Fibroblast of skin of right quadriceps (primary cell): ENCODE results near the gene ATXN1.
A peak's percentile ranks its signal among the peaks of the same experiment; 100 is the strongest.

Source experiments
- DNase-seq: peaks from one replicate; pipeline ENCODE4 v3.0.0-alpha.2; 2013

The ATXN1 gene

DNA sequence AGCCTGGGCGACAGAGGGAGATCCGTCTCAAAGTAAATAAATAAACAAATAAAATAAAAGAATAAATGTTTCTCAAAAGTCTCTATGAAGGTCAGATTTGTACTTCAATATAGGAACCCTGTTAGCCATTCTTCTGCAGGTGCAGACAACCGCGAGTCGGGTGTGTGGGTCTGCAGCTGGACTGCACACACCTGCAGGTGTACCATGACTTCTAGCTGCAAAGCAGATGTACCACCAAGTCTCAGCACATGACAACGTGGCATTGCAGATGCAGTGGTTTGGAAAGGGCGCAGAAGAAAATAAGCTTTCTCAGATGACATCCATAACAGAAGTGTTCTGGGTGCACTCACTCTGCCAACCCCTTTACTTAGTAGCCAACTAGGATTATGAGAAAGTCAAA, 239.7 kb downstream of the ATXN1 start:
- no peak for DNase-seq

DNA sequence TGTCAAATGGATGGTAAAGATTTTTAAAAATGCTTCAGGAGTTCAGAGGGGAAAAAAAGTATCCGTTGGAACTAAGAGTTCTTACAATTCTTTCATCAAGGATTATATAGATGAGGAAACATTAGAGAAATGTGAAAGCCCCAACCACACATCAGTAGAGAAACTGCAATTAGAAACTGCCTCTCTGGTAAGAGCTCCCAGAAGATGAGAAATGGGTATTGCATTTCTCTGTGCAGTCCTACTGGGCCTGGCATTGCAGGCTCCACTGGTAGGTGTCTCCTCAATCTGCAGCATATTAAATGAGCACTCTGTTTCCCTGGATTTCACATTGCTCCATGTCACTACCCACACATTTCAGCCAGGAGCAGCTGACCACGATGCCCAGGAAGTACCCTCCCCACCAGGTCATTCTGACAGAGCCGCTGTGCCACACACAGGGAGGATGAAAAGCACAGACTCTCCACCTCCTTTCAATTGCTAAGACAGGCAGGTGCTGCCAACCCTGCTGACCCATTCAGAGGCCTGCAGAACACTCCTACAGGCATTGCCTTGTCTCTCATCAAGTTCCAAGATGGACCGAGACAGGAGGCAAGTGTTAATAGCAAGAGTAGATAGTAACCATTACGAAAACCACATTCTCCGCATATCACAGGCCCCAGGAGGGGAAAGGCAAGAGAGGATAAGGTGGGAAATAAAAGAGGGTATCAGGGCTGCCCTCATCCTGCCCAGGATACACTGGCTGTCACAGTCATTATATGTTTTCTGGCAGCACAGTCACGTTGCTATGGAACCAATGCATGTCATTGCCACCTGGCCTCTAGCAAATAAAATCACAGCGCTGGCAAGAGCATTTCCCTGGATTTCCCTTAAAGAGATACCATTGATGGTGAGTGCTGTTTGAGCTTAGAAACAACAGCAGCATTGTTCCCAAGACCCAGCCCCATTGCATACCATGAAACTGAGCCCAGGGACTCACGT, 241.7 kb downstream of the ATXN1 start:
- no peak for DNase-seq

DNA sequence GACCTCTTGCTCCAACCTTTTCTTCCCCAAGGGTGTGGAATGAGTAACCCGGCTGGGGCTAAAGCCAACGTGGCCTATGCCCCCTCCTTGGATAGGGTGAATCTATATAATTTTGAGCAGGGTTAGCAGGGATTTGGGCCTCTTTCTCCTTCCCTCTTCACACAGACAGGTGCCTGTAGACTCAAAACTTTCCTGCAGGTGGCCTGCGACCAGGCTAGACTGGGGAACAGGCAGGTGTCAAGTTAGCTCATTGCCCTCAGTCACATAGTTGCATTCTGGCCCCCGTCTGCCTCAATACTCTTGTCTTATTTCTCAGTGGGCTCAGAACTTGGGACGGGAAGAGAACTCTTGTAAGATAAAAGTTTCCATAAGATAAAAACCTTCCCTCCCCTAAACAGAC, 243.0 kb downstream of the ATXN1 start:
- DNase-seq, result no peak

DNA sequence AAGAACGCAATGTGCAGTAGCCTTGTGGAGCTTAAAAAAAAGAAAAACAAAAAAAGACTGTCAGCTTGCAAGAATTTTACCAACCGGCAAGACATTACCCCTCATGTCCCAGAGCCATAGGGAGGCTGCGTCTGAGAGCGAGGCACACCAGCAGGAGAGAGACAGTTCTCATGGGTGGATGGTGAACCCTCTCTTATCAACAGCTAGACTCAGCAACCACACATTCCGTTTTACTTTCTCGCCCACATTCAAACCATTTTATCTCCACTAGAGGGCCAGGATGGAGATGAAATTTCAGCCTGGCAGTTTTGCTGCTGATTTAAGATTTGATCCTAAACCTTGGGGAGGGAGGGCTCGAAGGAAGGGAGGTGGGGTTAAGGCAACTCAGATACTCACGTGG, 247.0 kb downstream of the ATXN1 start:
- peak; percentile 65 for DNase-seq

DNA sequence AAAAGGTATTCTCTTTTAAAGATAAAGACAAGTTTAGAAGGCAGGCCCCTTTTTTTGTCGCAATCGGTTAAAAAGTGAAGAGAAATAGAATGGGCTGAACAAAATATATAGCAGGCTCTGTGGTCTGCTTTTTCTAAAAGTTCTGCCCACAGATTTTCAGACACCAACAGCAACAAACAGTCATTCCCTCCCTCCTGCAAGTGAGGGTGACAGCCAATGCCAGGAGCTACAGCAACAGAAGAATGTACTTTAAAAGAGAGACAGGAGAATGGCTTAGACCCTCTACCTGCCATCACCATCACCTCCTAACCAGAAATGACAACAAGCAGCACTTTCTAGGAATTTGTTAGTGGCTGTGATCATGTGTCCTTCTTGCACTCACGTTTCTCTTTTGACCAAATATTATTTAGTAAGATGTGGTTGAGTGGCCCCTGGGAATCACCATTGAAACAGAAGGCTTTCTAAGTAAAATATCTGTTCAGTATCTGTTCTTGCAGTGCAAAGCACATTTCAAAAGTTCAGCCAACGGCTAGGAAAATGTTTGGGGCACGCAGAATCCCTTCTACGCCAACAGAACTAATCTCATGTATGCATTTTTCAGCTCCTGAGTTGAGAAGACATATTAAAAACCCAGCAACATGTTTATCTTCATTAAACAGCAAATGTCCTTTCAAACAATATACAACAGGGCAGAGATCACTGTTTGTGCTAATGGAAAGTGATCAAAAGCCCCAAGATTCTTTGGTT, 248.5 kb downstream of the ATXN1 start:
- no peak for DNase-seq

DNA sequence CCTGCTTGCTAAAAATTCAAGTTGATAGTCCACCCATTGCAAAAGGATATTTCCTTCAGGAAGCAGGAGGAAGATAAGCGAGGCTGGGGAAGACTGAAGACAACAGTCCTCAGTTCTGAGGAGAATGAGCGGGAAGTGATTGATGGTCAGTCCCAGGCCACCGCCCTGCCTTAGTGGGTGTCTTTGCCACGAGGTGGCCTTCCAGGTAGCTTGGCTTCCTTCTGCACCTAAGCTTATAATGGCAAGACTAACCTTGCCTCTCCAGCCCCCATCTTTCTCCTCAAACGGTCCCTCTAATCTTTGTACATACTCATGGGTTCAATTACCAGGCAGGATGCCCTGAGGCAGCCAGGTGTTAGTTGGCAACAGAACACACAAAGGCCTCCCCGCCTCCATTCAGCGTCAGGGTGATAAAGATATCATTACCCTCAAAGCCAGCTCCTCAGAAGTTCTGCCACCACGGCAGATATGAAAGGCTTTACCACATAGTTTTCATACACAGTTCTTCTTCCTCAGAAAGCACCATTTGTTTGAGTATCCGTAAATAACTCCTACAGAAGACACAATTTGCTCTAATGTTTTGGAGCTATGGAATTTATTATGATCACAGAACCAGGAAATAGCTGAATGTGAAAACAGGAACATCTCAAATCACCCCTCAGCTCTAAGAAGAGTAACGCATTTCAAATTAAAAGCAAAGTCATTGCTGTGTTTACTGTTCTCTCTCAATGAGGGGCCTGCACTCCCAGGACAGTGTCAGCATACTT, 249.4 kb downstream of the ATXN1 start:
- no peak for DNase-seq

DNA sequence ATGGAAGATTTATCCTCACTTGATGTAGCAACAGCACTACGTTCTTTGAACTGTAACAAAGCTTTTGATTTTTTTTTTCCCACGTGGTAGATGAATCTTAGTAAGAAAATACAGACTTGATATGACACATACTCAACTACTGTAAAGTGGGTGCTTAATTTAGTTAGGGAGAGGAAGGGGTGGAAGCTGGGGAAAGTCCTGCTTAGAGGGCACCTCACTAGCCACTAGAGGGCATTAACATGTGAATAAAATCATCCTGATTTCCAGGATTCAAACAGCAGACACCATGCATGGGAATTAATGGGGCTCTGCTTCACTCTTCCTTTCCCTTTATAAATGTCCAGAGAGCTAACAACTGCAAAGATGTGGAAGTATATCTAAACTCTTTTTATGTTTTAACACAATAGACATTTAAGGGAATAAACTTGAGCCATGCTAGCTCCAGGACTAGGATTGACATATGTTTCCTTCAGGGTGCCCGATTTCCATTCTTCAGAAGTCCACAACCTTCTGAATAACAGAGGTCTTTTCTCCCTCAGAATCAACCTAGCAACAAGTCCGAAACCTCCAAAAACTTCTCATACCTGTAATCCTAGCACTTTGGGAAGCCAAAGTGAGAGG, 250.1 kb downstream of the ATXN1 start:
- DNase-seq, result peak; percentile 50

DNA sequence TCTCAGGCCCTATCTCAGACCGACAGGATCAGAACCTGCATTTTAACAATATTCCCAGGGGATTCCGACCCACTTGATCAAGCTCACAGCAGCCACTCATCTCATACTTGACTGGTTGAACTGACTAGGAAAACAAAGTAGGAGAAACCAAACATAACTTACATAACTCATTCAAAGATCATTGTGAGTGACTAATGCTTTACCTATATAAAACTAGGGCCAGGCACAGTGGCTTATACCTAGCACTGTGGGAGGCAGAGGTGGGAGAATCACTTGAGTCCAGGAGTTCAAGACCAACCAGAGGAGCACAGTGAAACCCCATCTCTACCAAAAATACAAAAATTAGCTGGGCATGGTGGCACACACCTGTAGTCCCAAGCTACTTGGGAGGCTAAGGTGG, 251.0 kb downstream of the ATXN1 start:
- no peak for DNase-seq

DNA sequence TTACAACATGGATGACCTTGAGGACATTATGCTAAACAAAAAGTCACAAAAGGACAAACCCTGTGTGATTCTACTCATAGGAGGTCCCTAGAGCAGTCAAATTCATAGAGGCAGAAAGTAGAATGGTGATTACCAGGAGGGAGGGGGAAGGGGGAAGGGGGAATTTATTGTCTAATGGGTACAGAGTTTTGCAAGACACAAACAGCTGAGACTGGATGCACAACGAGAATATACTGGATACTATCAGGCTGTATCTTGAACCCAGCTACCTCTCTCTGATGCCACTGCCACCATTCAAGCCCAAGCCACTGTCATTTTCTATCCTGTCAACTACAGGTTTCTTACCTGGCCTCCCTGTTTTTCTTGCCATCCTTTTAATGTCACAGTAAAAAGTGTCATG, 252.3 kb downstream of the ATXN1 start:
- no peak for DNase-seq

DNA sequence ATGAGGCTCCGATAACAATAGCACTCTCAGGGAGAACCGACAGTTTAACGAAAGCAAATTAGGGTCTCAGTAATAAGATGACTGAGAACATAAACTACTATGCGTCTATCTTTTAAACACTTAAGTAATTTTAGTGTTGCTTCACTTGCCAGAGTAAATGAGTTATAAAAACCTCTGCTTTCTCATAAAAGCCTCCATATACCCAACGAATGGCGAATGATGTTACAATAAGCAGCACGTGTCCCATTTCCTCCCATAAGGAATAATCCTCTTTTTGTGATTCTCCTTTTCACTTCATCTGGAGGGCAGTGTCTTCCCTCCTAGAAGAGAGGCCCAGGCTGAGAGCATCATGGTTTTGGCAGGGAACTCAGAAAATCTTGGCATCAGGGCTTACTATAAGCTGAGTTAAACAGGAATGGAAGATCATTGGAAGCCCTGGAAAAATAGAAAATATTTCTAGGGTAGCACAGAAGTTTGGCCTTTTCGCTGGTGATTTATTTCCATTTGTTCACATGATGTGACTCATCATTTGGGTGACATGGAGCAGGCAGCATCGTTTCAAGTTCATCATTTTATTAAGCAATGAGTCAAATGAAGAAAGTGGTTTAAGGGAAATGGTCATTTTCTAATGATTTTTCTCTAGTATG, 255.4 kb downstream of the ATXN1 start:
- peak; percentile 82 for DNase-seq

DNA sequence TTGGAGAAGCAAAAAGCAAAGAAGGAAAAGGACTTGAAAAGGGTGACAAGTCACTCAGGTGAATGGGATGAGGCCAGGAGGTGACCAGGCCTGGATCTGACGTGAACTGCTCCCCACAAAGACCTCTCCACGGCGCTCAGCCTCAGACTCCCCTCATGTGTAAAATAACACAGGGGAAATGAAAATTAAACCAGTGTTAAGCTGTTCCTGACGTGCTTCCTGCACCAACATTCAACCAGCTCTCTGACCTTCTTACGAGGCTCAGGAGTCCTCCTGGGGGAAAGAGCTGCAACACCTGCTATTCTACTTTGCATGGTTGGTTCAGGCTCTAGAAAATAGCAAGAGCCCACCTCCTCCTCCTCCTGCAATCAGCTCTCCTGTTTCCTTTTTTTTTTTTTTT, 256.7 kb downstream of the ATXN1 start:
- no peak for DNase-seq

DNA sequence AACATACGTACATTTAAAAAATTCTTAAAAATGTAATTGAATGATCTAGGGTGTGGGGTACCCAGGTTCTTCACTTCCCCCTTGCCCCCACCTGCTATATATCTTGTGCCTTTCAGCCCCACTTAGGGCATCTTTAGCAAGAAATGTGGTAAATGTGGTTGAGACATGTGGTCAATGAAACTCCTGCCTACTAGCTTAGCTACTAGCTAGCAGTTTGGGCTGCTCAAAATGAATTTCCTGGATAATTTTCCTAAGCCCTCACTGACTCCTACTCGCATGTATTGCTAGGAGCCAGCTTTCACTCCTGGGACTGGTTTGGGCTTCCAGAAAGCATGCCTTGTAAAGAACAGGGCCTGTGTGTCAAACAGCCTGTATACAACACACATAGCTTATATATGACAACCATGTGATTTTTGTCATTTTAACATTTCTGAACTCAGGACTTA, 257.3 kb downstream of the ATXN1 start:
- DNase-seq, result no peak

DNA sequence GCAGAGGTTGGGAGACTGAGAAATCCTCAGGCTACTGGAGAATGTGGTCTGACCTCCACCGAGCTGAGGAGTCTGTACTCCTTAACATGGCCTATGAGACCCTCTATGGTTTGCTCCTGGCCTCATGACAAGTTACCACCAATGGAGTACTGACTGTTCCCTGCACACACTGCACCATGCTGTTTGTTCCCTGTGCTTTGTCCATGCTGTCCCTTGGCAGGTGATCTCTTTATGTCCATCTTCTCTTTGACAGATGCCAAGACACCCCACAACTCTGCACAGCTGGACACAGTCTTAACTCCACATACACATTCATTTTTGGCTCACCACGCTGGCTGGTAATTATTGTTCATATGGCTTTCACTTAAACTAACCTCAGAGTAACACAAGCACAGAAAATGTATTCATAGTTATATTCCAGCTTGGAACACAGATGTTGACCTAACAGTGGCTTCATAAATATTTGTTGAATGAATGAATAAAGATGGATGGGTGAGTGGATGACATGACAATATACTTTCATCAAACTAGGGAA, 258.0 kb downstream of the ATXN1 start:
- no peak for DNase-seq

DNA sequence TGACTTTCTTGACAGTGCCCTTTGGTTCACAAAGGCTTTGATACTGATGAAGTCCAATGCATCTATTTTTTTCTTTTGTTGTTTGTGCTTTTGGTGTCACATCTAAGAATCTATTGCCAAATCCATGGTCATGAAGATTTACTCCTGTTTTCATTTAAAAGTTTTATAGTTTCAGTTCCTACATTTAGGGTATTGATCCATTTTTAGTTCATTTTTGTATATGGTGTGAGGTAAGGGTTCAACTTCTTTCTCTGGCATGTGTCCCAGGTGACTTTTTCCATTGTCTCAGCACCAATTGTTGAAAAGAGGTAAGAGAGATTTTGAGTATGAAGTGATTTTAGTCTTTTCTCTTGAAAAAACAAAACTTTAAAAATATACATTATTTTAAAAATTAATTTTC, 262.3 kb downstream of the ATXN1 start:
- no peak for DNase-seq

DNA sequence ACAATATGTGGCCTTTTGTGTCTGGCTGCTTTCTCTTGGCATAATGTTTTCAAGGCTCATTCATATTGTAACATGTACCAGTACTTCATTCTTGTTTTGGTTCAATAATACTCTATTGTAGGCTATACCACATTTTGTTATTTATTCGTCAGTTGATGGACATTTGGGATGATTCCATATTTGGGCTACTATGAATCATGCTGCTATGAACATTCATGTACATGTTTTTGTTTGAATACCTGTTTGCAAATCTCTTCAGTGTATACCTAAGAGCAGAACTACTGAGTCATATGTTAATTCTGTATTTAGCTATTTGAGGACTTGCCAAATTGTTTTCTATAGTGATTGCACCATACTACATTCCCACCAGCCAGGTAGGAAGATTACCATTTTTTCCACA, 263.0 kb downstream of the ATXN1 start:
- DNase-seq, result no peak

DNA sequence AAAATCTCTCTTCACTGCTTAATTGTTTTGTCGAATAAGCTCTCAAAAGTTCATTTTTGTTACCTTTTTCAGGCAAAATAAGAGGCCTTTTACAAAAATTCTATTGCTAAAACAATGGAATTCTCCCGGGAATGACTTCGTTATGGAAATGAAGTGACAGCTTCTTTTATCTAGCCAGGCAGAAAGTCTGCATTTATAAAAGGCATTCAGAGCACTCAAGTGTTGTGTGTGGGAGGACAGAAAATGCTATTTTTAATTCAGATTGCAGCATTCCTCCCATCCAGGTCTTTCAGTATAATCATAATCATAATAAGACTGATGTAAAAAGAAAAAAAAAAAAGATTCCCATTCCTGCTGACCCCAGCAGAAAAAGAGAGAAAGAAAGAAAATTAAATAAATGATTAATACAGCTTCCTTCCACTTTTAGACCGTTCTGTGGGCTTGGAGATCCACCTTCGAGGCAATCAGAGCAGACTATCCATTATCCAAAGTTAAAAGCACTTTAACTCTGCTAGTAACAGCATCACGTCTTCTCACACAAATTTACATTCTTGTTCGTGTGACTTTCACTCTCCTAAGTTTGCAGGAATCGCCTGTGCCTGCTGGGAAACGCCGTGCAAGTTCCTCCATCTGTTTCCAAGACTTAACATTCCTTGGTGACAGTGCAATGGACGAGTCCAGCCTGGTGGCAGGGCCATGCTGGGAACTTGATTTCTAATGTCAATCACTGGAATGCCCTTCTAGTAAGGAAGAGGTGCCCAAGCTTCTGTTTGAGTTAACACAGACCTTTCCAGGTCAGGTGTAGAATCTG, 264.1 kb downstream of the ATXN1 start:
- DNase-seq, result no peak

DNA sequence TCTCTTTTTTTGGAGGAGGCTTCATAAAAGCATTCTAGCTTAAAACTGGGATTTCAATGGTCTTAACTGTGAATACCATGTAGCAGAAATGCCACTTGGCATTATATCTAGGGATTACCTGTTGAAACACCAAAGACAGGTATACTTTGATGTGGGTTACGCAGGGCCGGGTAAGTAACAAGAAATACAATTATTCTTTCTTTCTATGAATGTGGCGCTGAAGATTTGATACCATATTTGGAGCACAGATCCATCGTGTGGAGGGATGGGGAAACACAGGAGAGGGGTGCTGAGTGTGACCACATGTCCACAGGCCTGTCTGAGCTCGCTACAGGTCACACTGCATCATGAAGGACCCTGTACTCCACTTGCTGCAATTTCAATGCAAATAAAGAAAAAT, 265.1 kb downstream of the ATXN1 start:
- DNase-seq, result no peak

DNA sequence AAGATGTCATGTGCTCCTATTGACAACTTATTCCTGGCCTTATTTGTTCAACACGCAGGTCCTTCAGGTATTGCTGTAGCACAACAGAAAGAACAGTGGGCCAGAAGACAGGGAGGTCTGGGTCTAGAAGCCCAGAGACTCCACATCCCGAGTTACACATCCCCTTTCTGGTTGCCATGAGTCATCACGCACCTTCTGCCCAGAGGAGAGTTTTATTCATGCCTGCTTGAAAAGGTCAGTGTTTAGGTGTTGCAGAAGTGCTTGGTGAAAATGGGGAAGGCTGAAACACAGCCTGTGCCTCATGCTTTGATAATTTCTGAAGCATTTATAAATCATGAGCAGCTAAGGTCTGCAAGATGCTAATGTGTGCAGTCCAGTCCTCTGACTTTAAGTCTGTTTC, 266.5 kb downstream of the ATXN1 start:
- no peak for DNase-seq

DNA sequence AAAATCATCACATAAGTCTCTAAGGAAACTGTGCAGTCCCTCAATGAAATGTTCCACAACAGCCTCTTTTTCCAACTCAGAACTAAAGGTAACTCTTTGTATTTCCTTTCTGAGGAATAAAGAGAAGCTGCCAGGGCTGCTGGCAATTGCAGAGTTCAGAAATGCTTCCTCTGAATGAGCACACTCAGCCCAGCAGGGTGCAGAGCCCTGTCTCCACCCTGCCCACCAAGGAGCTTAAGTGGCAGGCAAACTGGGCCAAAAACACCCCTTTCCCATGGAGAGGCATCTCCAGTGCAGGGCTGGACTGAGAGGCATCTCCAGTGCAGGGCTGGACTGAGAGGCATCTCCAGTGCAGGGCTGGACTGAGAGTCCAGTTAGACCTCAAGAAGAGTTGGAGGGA, 267.5 kb downstream of the ATXN1 start:
- no peak for DNase-seq

DNA sequence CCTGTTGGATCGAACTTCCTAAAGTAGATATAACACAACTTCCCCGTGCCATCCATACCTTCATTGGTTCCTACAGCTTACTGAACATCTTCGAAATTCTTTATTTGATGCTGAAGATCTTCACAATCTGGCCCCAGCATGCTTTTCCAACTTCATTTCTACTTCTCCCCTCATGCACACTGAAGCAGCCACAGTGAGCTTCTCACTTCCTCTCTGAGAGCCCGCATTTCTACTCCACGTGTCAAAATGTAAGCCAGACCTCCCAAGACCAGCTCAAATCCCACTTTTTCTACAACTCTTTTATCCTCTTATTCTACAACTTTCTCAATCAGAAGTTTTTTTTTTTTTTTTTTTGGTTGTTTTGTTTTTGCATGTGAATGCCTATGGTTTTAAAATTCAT, 268.1 kb downstream of the ATXN1 start:
- DNase-seq, result no peak

DNA sequence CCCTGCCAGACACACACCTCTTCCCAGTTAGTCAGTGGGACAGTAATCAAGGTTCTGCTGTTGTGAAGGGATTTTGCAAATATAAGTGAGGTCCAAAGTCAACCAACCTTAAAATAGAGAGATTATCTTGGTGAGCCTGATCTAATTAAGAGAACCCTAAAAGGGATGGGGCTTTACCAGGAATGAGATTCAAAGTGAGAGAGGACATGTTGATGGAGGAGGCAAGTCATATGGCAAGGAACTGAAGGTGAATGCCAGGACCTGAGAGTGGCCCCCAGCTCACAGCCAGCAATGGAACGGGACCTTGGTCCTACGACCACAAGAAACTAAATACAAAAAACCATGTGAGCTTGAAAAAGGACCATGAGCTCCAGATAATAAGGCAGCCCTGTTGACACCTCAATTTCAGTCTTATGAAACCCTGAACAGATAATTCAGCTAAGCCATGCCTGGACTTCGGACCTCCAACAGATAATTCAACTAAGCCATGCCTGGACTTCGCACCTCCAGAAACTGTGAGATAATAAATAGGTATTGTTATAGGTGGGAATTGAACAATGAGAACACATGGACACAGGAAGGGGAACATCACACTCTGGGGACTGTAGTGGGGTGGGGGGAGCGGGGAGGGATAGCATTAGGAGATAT, 269.5 kb downstream of the ATXN1 start:
- no peak for DNase-seq
